HG02885 (cell line): ENCODE measurements around the gene KCNJ5.

Experiments
- ATAC-seq: cut with Tn5 transposase; IDR thresholded peaks from one replicate; pipeline ENCODE4 v1.9.1; 2021; ENCODE audit warnings: mild to moderate bottlenecking; ENCODE audit not compliant: unreplicated experiment, poor library complexity

Gene KCNJ5

DNA sequence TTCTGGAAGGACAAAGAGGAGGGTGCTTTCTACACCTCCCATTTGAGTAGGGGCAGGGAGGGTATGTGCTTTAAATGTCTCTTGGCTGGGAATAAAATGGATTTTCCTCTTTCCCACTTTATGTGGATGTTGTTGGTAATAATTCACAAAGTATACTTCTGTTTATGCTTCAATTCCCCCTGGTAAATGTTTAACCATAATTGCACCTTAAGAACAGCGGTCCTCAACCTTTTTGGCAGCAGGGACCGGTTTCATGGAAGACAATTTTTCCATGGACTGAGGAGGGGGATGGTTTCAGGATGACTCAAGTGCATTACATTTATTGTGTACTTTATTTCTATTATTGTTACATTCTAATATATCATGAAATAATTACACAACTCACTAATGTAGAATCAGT, 55.5 kb downstream of the KCNJ5 start:
- ATAC-seq, result no peak

GRCh38 chr11:128947773-128948172, 56.6 kb downstream of the KCNJ5 start:
- ATAC-seq, result no peak

DNA sequence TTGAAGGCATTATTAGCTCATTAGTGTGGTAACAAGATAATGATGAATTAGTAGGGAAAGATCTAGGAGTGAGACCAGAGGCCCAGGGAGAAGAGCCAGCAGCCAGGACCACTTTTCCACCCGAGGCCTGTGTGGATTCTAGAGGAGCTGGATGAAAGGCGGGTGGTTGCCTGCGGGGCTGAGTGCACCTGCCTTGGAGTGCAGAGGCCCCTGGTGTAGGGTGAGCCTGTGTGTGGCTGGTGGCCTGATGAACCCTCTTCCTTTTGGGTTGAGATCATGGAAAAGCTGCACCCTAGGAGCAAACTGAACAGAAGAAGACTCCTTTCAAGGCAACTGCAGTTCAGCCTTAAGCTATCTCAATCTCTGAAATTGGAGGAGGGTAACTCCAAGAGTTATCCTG, 57.4 kb downstream of the KCNJ5 start:
- no peak for ATAC-seq

DNA sequence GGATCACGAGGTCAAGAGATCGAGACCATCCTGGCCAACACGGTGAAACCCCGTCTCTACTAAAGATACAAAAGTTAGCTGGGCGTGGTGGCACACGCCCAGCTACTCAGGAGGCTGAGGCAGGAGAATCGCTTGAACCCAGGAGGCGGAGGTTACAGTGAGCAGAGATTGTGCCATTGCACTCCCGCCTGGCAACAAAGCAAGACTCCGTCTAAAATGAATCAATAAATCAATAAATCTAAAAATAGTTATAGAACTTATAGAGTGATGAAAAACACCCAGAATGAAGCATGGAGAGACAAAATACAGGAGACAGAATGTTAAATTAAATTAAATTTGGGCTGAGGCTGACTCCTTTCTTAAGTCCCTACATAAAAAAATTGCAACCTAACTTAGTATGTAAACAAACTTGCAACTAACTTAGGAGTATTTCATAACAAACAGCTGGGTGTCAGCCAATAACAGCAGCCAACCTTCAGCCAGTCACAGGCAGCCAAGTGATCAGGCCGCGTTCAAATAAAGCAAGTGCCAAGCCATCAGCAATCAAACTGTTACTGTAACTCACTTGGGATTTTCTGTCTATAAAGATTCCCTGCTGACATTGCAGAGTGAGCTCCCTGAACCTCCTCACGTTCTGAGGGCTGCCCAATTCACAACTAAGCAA, 58.8 kb downstream of the KCNJ5 start:
- ATAC-seq, result no peak

DNA sequence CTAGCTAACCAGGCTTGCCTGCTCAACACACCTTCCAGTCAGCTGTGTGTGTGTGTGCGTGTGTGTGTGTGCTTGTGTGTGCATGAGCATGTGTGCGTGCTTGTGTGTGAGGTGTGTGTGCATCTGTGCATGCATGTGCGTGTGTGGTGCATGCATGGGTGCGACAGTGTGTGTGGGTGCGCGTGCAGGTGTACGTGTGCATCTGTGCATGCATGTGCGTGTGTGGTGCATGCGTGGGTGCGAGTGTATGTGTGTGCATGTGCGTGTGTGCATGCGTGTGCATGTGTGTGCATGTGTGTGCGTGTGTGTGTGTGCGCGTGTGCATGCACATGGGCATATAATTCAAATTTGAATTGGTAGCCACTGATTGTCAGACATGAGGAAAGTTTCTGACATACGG, 62.0 kb downstream of the KCNJ5 start:
- ATAC-seq, result no peak

- no peak for ATAC-seq
Measured at GRCh38 chr11:128955636-128956035, 64.5 kb downstream of the KCNJ5 start.

DNA sequence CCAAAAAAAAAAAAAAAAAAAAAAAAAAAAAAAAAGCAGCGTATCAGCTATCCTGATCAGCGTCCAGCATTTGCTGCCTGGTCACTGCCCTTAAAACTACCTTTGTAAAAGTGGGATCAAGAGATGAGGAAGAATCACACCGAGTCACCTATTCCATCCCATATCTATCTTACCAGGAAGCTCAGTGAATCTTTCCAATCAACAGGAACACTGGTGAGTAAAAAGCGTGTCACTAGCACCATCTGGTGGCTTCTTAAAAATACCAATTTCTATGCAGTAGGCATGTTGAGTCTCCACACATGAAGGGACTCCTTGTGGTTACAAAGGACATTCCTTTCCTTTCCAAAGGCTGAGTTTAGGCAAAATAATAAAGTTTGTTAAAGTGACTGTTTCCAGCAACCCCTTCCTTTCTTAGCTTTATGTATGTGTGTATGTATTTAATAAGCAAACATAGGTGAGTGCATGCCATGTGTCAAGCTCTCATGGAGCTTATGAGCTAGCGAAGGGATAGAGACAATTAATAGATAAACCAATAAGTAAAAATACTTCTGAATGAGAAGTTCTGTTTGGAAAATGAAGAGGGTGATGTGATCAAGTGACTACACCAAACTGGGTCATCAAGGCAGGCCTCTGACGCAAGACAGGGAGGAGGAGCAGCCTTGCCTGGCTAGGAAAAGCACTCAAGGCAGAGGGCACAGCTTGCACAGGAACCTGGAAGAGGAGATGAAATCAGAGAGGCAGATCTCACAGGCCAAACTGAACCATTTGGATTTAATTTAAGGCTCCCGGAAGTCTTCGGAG, 65.4 kb downstream of the KCNJ5 start:
- peak; percentile 71 for ATAC-seq

DNA sequence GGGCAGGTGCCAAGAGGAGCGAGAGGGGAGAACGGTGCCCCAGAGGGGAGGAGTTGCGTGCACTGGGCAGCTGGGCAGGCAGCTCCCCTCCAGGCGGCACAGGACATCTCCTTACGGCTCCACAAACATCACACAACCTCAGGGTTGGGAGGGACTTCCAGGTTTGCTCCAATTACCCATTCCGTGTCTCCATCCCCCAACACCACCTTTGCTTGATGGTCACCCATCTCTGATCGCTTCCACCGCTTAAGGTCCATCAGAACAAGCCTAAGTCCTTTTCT, 66.0 kb downstream of the KCNJ5 start:
- ATAC-seq, result no peak

DNA sequence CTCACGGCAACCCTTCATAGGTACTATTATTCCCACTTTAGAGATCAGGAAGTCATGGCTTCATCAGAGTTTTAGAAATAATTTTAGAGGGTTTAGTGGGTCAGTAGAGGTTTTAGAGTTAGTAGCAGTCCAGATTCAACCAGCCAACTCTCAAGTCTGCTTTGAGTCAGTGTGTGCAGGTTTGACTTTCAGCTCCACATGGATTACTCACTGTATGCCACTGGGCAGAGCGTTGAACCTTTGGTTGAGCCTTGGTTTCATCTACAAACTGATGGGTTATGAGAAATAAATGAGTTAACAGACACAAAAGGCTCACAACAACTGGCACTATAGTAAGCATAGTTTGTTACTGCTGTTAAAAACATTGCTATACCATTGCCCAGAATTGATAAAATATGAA, 70.5 kb downstream of the KCNJ5 start:
- ATAC-seq, result no peak

- ATAC-seq, result no peak
Measured at GRCh38 chr11:128962896-128963295, 71.7 kb downstream of the KCNJ5 start.

DNA sequence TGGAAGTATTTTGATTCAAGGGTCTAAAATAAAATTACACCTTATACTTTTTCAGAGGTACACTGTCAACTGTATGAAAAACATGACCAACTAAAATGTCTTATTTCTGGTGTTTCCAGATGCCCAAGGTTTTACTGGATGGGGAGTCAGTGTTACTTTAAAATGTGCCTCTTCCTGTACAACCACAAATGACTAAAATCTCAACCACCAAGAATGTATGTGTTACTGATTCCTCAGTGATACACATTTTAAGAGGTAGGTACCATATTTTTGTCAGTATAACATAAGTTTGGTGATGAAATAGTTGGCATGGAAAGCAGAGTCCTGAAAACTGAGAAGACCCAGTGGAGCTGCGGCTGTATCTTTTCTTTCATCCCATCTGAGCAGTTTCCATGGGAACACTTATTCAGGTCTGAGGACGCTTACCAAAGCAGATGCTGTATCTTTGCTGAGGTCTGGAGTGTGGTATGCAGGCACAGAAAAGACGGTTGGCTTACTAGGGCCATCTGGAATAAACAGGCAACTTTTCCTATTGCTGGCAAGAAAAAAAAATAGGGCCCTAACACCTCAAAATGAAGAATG, 72.7 kb downstream of the KCNJ5 start:
- no peak for ATAC-seq

DNA sequence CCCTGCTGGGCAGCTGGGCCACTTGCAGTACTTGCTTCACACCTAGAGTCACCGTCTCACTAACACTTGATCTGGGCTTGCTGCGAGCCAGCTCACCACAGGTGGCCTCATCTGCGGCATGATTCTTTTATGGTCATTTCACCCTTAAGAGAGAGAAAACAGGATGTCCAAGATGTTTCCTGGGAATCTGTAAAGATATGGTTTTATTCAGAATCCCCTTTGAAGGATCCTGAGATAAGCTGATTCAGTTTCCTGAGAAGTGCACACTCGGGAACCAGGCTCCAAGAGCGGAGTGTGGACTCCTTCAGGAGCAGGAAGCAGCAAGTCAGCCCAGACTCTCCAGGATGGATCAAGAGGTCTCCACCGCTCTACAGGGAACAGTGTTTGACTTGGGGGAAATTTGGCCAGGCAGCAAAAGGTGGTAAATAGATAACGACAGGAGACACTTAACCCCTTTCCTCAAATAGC, 73.3 kb downstream of the KCNJ5 start:
- no peak for ATAC-seq

GRCh38 chr11:128965485-128965884, 74.3 kb downstream of the KCNJ5 start:
- peak; percentile 98 for ATAC-seq

DNA sequence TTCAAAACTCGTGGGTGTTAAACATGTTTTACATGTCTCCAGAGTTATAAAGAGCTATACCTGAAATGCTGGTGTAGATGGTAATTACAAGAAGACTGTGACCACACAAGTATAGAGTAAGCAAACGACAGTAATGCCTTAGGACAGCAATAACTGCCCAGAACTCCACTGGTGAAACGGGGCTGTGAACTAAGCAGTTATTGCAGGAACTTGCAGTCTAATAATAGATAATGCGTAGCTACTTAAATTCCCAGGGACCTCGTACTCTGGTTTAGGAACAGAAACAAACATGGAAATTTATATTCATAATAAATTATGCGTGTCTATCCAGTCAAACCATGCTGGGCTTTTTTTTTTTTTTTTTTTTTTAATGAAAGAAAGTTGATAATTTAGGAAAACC, 76.4 kb downstream of the KCNJ5 start:
- ATAC-seq, result no peak

- no peak for ATAC-seq
Measured at GRCh38 chr11:128968916-128969315, 77.8 kb downstream of the KCNJ5 start.
